HG03066 (cell line): Measurements from ENCODE around the gene NDUFA9.

Experiments used
- ATAC-seq: cut with Tn5 transposase; IDR thresholded peaks from one replicate; pipeline ENCODE4 v1.9.1; 2021; ENCODE audit warnings: low read depth; ENCODE audit not compliant: unreplicated experiment

The NDUFA9 gene

DNA sequence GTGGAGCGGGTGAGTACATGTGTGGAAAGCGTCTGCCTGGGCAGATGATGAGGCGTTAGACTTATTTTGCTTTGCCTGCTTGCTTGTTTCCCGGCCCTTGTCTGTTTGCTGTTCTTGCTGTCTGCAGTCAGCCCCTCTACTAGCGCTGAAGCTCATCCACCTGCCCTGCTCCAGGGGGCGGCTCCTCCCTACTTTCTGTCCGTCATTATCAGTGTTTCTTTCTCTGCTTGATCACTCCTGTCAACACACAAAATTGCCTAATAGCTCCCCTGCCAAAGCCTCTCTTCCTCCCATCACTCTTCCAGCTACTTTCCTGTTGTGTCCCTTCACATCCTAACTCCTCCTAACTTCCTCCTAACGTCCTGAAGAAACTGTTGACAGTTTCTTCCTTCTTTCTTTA is 36.4 kb downstream of the NDUFA9 start:
- no peak for ATAC-seq

DNA sequence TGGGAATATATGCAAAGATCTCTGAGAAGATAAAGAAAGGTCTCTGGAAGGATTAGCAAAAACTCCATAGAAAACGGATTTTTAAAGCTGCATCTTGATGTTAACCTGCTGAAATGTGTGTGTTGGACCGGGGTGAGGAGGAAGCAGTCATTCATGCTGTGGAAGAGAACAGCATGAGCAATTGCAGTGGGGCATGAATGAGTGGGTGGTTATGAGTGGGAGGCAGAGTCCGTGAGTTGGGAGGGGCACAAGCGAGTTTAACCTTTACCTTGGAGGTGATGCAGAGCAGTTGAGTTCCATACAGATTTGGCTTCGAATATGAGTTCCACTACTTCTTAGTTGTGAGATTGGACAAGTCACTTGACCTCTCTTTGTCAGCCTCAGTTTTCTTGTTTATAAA is 41.8 kb downstream of the NDUFA9 start:
- ATAC-seq, result no peak
